GM12874 (cell line): ENCODE data around the gene MYRF.

Experiments
- CTCF ChIP-seq: IDR thresholded peaks from 2 replicates; pipeline ENCODE4 v1.5.1; 2011; ENCODE audit warnings: low read depth, mild to moderate bottlenecking, control low read depth, low read length, moderate library complexity; ENCODE audit not compliant: insufficient read depth

The MYRF gene

GRCh38 chr11:61735391-61735790, 17.0 kb upstream of the MYRF start:
- no peak for TF ChIP-seq CTCF

GRCh38 chr11:61736310-61736709, 16.1 kb upstream of the MYRF start:
- no peak for TF ChIP-seq CTCF

- peak; percentile 52 for TF ChIP-seq CTCF
Measured at GRCh38 chr11:61737131-61737530, 15.3 kb upstream of the MYRF start.

GRCh38 chr11:61737636-61738386, 14.6 kb upstream of the MYRF start:
- 0 out of 2 replicates have a peak, but pooled peaks have one; percentile 10 for TF ChIP-seq CTCF

- TF ChIP-seq CTCF = no peak
Measured at GRCh38 chr11:61738776-61739175, 13.7 kb upstream of the MYRF start.

GRCh38 chr11:61739413-61739812, 13.0 kb upstream of the MYRF start:
- TF ChIP-seq CTCF = no peak

- no peak for TF ChIP-seq CTCF
Measured at GRCh38 chr11:61739966-61740365, 12.5 kb upstream of the MYRF start.
